ENCODE measurements around the gene XPA. TPM values are rescaled to one million over a fixed set of nuclear protein-coding genes. Genes with fewer than 3 reads are reported as not detected.

The XPA gene
- total RNA-seq, 1 donor from 2014 or later = 12.3 TPM

- Mint-ChIP-seq H3K27ac (ENCODE audit: unreplicated experiment) (no peak overlapping the region), H3K4me3 (ENCODE audit: unreplicated experiment) (no peak overlapping the region), H3K9me3 (ENCODE audit: unreplicated experiment) (no peaks in the 10 kb centered on the region), H3K4me1 (ENCODE audit: low read depth, unreplicated experiment) (peaks cover 8% of the 10 kb centered on the region), H3K36me3 (ENCODE audit: unreplicated experiment) (no peaks in the 10 kb centered on the region), H3K27me3 (ENCODE audit: unreplicated experiment) (no peaks in the 10 kb centered on the region)
- no peak for TF ChIP-seq CTCF (IDR thresholded peaks at IDR 0.05; ENCODE audit: partially characterized antibody, unreplicated experiment)
- DNase-seq = no peak
These were observed 56.8 kb downstream of the XPA start for GRCh38 chr9:97640325-97640724.

GRCh38 chr9:97638666-97639065 lies 58.5 kb downstream of the XPA start:
- no peak overlapping the region for H3K27ac Mint-ChIP-seq (ENCODE audit: unreplicated experiment)
- no peaks in the 10 kb centered on the region for H3K36me3 Mint-ChIP-seq (ENCODE audit: unreplicated experiment)
- peaks cover 3% of the 10 kb centered on the region for H3K9me3 Mint-ChIP-seq (ENCODE audit: unreplicated experiment)
- no peak overlapping the region for H3K4me3 Mint-ChIP-seq (ENCODE audit: unreplicated experiment)
- TF ChIP-seq CTCF (IDR thresholded peaks at IDR 0.05; ENCODE audit: partially characterized antibody, unreplicated experiment) = peak; percentile 18
- DNase-seq = no peak
- H3K27me3 Mint-ChIP-seq (ENCODE audit: unreplicated experiment) = peaks cover 2% of the 10 kb centered on the region
- peaks cover 8% of the 10 kb centered on the region for H3K4me1 Mint-ChIP-seq (ENCODE audit: low read depth, unreplicated experiment)

- no peak for TF ChIP-seq CTCF (IDR thresholded peaks at IDR 0.05; ENCODE audit: partially characterized antibody, unreplicated experiment)
- Mint-ChIP-seq H3K36me3 (ENCODE audit: unreplicated experiment) (no peaks in the 10 kb centered on the region), H3K4me3 (ENCODE audit: unreplicated experiment) (no peak overlapping the region), H3K27me3 (ENCODE audit: unreplicated experiment) (peaks cover 4% of the 10 kb centered on the region), H3K9me3 (ENCODE audit: unreplicated experiment) (peaks cover 13% of the 10 kb centered on the region), H3K27ac (ENCODE audit: unreplicated experiment) (peak overlapping the region; percentile 14), H3K4me1 (ENCODE audit: low read depth, unreplicated experiment) (peaks cover 8% of the 10 kb centered on the region)
- DNase-seq = no peak
These were observed 60.2 kb downstream of the XPA start for GRCh38 chr9:97636903-97637302.

GRCh38 chr9:97635026-97635425 lies 62.1 kb downstream of the XPA start:
- peak overlapping the region; percentile 100 for H3K27ac Mint-ChIP-seq (ENCODE audit: unreplicated experiment)
- peaks cover 15% of the 10 kb centered on the region for H3K9me3 Mint-ChIP-seq (ENCODE audit: unreplicated experiment)
- no peak for DNase-seq
- peaks cover 13% of the 10 kb centered on the region for H3K4me1 Mint-ChIP-seq (ENCODE audit: low read depth, unreplicated experiment)
- H3K36me3 Mint-ChIP-seq (ENCODE audit: unreplicated experiment) = no peaks in the 10 kb centered on the region
- no peak for TF ChIP-seq CTCF (IDR thresholded peaks at IDR 0.05; ENCODE audit: partially characterized antibody, unreplicated experiment)
- peaks cover 4% of the 10 kb centered on the region for H3K27me3 Mint-ChIP-seq (ENCODE audit: unreplicated experiment)
- peak overlapping the region; percentile 100 for H3K4me3 Mint-ChIP-seq (ENCODE audit: unreplicated experiment)

- peak overlapping the region; percentile 100 for H3K27ac Mint-ChIP-seq (ENCODE audit: unreplicated experiment)
- TF ChIP-seq CTCF (IDR thresholded peaks at IDR 0.05; ENCODE audit: partially characterized antibody, unreplicated experiment) = no peak
- H3K27me3 Mint-ChIP-seq (ENCODE audit: unreplicated experiment) = peaks cover 4% of the 10 kb centered on the region
- H3K4me3 Mint-ChIP-seq (ENCODE audit: unreplicated experiment) = peak overlapping the region; percentile 100
- peaks cover 15% of the 10 kb centered on the region for H3K9me3 Mint-ChIP-seq (ENCODE audit: unreplicated experiment)
- H3K36me3 Mint-ChIP-seq (ENCODE audit: unreplicated experiment) = no peaks in the 10 kb centered on the region
- DNase-seq = no peak
- H3K4me1 Mint-ChIP-seq (ENCODE audit: low read depth, unreplicated experiment) = peaks cover 16% of the 10 kb centered on the region
These were observed 63.2 kb downstream of the XPA start for GRCh38 chr9:97633859-97634490.

All from glutamatergic neuron (in vitro differentiated cells).